Fibroblast of pulmonary artery (primary cell): ENCODE results near the gene HOXA1.

Experiments
- DNase-seq: peaks from one replicate; pipeline ENCODE4 v3.0.0-alpha.2; 2010; ENCODE audit warnings: low read depth
- H3K4me3 ChIP-seq: replicated peaks from 2 replicates; pipeline ENCODE4 v1.5.1; 2011; ENCODE audit warnings: low read depth, mild to moderate bottlenecking, control low read depth, low read length, moderate library complexity
- CTCF ChIP-seq: IDR thresholded peaks from 2 replicates; pipeline ENCODE4 v1.5.1; 2011; ENCODE audit warnings: mild to moderate bottlenecking, control low read depth, low read length, inconsistent platforms; ENCODE audit errors: missing control alignments

Gene HOXA1

GRCh38 chr7:27131390-27131819, 35.6 kb upstream of the HOXA1 start:
- no peak overlapping the region for H3K4me3 ChIP-seq
- DNase-seq = no peak
- no peak for TF ChIP-seq CTCF

- H3K4me3 ChIP-seq = peak within 1 kb of the TSS; percentile 46
- DNase-seq = peak; percentile 53
- no peak for TF ChIP-seq CTCF
Measured at GRCh38 chr7:27130540-27131389, 35.0 kb upstream of the HOXA1 start, which contains the start of gene HOXA4. Gene HOXA4, minus strand, starts transcription at chr7:27130757. Its CDS starts 24 bp downstream, at chr7:27130733.

- H3K4me3 ChIP-seq = peak overlapping the region; percentile 16
- no peak for TF ChIP-seq CTCF
- no peak for DNase-seq
Measured at GRCh38 chr7:27129729-27130539, 34.1 kb upstream of the HOXA1 start.

GRCh38 chr7:27128776-27129728, 33.3 kb upstream of the HOXA1 start:
- peak overlapping the region; percentile 16 for H3K4me3 ChIP-seq
- no peak for TF ChIP-seq CTCF
- DNase-seq = no peak

GRCh38 chr7:27128034-27128433, 32.2 kb upstream of the HOXA1 start:
- TF ChIP-seq CTCF = no peak
- H3K4me3 ChIP-seq = no peak overlapping the region
- DNase-seq = no peak

- DNase-seq = no peak
- no peak for TF ChIP-seq CTCF
- no peak overlapping the region for H3K4me3 ChIP-seq
Measured at GRCh38 chr7:27126596-27127327, 31.0 kb upstream of the HOXA1 start.
